GM10266 (cell line): ENCODE data around the gene LDLRAD4.

Experiments used
- DNase-seq: peaks from one replicate; pipeline ENCODE4 v3.0.0; 2012; ENCODE audit errors: extremely low spot score
- TF ChIP-seq, protein P1 (sequence below): IDR thresholded peaks from 2 replicates; pipeline ENCODE4 v1.5.1; 2012; ENCODE audit warnings: mild to moderate bottlenecking, low read depth; ENCODE audit not compliant: control insufficient read depth, insufficient read depth; ENCODE audit errors: missing control alignments

LDLRAD4 gene

DNA sequence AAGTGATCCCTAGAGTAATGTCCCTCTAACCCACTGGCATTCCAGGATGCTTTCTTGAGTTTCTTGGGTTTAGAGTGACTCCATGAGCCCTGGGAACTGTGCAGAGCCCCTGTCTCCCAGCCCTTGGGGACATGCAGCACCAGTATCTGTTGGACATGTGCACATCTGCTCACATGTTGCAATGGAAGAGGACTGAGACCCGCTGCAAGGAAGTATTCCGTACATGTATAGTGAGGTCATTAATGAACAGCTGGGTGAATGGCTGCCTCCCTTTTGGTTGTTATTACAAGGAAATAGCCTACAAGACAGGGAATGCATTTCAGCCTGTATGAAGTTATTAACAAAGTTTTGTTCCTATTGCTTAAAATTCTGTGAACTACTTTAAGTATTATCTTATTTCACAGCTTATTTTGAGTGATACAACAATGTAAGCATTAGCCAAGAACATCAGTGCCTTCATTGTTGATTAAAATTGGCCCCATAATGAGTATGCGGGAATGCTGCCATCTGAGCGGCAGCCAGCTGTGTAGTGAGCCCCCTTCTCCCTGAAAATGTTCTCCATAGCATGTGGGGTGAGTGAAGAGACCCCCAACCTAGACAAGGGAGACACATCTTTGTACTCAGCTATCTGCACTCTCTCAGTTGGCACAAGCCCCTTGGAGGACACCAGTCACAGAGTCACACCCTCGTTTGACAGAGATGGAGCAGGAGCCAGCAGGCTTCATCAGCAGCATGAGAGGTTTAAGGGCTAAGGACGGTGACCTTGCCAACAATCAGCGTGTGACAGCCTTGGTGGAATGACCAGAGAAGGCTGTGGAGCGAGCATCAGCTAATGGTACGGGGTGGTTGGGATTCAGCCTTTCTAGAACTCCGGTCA lies 420.4 kb downstream of the LDLRAD4 start:
- TF ChIP-seq, protein P1, sequence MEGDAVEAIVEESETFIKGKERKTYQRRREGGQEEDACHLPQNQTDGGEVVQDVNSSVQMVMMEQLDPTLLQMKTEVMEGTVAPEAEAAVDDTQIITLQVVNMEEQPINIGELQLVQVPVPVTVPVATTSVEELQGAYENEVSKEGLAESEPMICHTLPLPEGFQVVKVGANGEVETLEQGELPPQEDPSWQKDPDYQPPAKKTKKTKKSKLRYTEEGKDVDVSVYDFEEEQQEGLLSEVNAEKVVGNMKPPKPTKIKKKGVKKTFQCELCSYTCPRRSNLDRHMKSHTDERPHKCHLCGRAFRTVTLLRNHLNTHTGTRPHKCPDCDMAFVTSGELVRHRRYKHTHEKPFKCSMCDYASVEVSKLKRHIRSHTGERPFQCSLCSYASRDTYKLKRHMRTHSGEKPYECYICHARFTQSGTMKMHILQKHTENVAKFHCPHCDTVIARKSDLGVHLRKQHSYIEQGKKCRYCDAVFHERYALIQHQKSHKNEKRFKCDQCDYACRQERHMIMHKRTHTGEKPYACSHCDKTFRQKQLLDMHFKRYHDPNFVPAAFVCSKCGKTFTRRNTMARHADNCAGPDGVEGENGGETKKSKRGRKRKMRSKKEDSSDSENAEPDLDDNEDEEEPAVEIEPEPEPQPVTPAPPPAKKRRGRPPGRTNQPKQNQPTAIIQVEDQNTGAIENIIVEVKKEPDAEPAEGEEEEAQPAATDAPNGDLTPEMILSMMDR = no peak
- no peak for DNase-seq

DNA sequence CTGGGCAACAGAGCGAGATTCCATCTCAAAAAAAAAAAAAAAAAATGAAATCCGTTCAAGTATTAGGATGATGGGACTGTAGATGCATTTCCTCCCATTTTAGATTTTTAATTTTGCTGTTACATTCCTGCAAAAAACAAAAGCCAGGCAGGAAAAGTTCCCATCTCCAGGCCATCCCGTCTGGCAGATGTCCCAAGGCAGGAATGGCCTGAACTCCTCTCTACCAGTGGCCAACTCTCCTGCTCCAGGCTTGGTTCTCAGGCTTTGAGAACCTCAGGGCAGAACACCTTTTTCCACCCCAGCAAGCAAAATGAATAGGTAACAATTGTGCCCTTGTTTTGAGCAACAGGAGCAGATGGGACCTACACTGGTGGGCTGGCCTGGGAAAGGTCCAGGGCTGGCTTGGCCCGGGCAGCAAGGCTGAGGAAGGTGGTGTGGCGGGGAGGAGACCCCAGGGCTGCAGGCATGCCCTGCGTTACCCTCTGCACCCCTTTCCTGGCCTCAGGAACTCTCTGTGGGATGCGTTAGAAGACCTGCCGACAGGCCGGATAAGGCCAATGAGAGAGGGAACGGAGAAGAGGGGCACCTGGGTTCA lies 421.8 kb downstream of the LDLRAD4 start:
- DNase-seq = no peak
- TF ChIP-seq, protein P1 = no peak

DNA sequence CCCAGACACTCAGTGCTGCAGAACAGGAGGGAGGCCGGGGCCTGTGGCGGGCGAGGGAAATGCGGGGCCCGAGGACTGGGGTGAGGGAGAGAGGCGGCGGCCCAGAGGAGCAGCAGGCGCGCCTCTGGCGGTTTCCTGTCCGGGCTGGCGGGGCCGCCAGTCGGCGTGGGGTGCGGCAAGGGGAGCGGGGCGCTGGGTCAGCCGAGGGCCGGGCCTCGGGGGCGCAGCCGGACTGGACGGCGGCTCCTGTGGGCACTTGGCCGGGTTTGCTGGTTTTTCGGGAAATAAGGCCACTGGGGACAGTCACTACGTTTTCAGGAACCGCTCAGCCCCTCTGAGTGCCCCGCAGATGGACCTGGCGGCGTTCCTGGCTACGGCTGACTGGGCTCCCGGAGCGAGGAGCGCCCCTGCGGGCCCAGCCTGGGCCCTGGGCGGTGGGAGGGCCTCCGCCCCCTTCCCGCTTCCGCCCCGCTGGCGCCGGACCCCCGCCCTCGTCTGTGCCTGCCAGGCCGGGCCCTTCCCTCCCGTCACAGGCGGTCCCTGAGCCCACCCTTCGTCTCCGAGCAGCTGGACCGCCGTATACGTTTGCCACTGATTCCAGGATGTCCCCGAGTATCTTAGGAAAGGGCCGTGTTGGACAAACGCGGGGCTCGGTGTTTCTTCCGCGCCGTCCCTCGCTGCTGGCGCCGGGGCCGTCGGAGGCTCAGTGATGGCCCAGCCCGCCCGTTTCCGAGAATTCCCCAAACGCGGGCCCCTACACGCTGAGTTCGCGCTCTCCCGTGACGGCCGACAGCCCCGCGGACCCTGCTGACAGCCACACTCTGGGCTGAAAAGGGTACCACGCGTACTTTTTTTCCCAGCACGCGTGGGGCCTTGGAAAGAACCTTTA lies 423.2 kb downstream of the LDLRAD4 start:
- DNase-seq = no peak
- TF ChIP-seq, protein P1 = no peak

DNA sequence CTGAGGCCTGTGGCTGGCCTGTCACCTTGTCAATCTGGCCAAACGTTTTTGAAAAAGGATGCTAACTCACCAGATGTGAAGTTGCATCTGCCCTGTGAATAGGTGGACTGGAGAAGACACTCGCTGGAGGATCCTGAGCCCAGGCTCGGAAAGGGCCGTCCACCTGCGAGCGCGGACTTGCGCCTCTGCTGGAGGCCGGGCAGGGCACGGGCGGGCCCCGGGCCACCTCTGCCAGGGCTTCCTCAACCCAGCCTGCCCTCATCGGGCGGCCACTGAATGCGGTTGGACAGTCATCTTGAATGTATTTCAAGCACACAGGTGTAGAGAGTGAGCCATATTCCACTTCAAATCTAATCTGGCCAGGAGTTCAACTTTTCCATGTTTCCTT lies 423.9 kb downstream of the LDLRAD4 start:
- DNase-seq = no peak
- TF ChIP-seq, protein P1 = no peak

DNA sequence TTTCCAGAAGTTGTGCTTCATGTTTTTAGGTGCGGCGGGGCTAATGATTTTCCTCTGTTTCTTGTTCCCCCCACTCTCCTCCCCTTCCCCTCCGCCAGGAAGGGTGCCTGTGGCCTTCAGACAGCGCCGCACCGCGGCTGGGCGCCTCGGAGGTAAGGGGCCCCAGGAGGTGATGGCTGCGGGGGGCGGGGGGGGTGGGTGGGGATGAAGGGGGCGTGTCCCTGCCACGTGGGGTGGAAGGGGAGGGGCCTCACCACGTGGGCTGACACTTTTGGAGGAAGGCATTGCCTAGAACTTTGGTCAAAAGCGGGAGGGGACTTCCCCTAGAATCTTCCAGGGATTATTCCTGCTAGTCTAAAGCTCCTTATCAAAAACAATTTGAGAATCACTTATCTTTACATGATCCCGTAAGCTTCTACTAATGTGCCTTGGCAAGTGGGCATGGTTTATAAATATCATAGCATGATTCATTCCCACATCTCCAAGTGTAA lies 424.7 kb downstream of the LDLRAD4 start:
- TF ChIP-seq, protein P1 = no peak
- DNase-seq = no peak

DNA sequence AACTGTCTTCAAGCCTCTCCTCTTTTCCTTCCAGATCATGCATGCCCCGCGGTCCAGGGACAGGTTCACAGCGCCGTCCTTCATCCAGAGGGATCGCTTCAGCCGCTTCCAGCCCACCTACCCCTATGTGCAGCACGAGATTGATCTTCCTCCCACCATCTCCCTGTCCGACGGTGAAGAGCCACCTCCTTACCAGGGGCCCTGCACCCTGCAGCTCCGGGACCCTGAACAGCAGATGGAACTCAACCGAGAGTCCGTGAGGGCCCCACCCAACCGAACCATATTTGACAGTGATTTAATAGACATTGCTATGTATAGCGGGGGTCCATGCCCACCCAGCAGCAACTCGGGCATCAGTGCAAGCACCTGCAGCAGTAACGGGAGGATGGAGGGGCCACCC lies 426.5 kb downstream of the LDLRAD4 start:
- DNase-seq = no peak
- TF ChIP-seq, protein P1 = no peak
